AG09309 (cell line): Measurements from ENCODE around the gene ABR.
"Not testable (repeated sequence)": the region's sequence is repeated elsewhere in the genome, so short reads cannot be mapped to it uniquely, and the experiment has no call there.

Experiments
- DNase-seq: peaks from one replicate; pipeline ENCODE4 v3.0.0-alpha.2; 2010; ENCODE audit warnings: low read depth
- H3K4me3 ChIP-seq: 2 replicates; pipeline ENCODE4 v1.5.1; 2011; ENCODE audit warnings: mild to moderate bottlenecking, low read depth, low read length, moderate library complexity; ENCODE audit not compliant: control insufficient read depth
- CTCF ChIP-seq: IDR thresholded peaks from 2 replicates; pipeline ENCODE4 v1.5.1; 2011; ENCODE audit warnings: mild to moderate bottlenecking, low read depth, low read length, inconsistent platforms; ENCODE audit not compliant: insufficient read depth, control insufficient read depth; ENCODE audit errors: missing control alignments

ABR gene

DNA sequence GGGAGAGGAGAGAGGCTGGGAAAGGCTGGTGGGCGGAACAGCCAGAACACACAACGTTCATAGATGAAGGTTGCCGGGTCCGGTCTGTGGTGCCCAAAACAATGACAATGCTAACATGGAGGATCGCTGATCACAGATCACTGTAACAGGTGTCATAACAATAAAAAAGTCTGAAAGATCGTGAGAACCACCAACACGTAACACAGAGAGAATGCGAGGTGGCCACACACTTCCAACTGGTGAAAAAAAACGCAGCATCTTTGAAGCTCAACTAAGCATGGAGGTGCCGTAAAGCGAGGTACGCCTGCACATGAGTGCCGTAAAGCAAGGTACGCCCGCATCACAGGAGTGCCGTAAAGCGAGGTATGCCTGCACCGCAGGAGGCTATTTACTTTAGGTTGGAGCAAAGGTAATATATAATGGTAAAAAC is 42.3 kb downstream of the ABR start:
- H3K4me3 ChIP-seq = no peak overlapping the region
- TF ChIP-seq CTCF = no peak
- DNase-seq = no peak

GRCh38 chr17:1136748-1137147 is 43.0 kb downstream of the ABR start:
- DNase-seq = no peak
- no peak for TF ChIP-seq CTCF
- no peak overlapping the region for H3K4me3 ChIP-seq

GRCh38 chr17:1134634-1135324 is 45.0 kb downstream of the ABR start:
- TF ChIP-seq CTCF = no peak
- no peak for DNase-seq
- no peak overlapping the region for H3K4me3 ChIP-seq

DNA sequence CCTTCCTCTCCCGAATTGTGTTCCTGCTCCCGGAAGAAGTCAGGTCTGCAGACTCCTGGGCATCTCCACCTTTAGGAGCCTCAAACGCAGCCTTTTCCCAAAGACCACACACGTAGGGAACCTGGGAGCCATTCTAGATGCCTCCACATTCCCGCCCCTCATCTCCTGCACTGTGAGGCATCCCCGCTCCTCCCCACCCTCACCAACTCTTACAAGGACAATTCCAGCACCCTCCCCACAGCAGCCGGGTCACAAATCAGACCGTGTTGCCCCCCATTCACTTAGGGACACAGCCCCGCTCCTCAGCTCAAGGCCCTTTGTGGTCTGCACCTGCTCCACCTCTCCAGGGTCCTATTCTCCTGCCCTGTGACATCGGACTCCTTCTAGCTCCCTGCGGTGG is 49.6 kb downstream of the ABR start:
- no peak overlapping the region for H3K4me3 ChIP-seq
- DNase-seq = no peak
- TF ChIP-seq CTCF = no peak

DNA sequence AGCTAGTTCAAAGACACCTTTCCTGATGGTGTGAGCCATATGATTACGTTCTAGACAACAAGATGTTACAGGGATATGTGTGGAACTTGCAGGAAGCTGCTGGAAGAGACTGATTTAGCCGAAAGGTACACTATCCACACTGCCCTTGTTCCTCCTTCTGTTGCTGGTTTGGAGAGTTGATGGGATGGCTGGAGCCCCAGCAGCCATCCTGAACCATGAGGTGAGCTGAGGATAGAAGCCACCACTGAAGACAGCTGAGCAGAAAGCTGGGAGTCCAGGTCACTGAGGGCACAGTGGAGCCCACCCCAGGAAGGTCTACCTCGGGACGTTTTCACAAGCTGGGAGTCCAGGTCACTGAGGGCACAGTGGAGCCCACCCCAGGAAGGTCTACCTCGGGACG is 51.3 kb downstream of the ABR start:
- not testable (repeated sequence) for DNase-seq, H3K4me3 ChIP-seq

DNA sequence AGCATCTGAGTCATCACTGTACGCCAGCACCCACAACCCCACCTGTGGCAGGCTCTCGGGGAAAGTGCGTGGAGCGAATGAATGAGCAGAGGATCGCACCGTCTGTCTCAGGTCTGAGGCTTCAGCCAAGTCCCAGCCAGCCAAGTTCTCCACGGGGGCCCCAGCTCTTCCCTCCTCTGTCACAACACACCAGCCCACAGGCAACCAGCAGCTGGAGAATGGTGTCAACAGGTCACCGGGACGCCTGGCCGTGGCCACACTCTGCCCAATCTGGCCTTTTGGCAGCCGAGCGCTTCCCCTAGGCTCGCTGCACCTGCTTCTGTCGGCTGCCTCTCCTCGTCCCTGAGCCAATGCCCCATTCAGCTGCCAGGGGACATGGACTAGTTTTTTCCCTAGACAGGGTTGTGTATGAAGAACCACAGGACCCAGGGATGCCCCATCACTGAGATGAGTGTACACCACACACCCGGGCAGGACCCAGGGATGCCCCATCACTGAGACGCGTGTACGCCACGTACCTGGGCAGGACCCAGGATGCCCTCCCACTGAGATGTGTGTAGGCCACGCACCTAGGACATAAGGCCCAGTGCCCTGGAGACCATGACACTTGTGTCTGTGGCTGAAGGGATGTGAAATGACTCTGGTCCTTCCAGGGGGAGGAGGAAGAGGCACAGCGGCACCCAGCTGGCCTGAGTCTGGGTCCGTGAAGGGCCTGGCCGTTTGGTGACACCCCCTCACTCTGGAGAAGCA is 52.8 kb downstream of the ABR start:
- H3K4me3 ChIP-seq = no peak overlapping the region
- TF ChIP-seq CTCF = no peak
- DNase-seq = no peak

- TF ChIP-seq CTCF = no peak
These were observed 53.5 kb downstream of the ABR start for GRCh38 chr17:1126250-1126797.

More at GRCh38 chr17:1126250-1126797, 53.5 kb downstream of the ABR start:
- no peak for DNase-seq
- no peak overlapping the region for H3K4me3 ChIP-seq
